Chondrocyte (in vitro differentiated cells): Measurements from ENCODE around the gene CAPN2. TPM values are rescaled to one million over a fixed set of nuclear protein-coding genes. Genes with fewer than 3 reads are reported as not detected.

Source experiments
- DNase-seq: peaks from one replicate; pipeline ENCODE4 v3.0.0; 2021; ENCODE audit warnings: mixed read lengths, low spot score
- H3K27ac Mint-ChIP-seq: one replicate; pipeline ENCODE4 v1.8.0; 2021; ENCODE audit warnings: mild to moderate bottlenecking, moderate library complexity, mixed read lengths; ENCODE audit not compliant: unreplicated experiment
- H3K27me3 Mint-ChIP-seq: 2 replicates; pipeline ENCODE4 v1.8.0; 2021; ENCODE audit warnings: low read depth, mixed read lengths
- H3K36me3 Mint-ChIP-seq: 2 replicates; pipeline ENCODE4 v1.8.0; 2021; ENCODE audit warnings: low read depth, mixed read lengths
- H3K4me1 Mint-ChIP-seq: 2 replicates; pipeline ENCODE4 v1.8.0; 2021; ENCODE audit warnings: low read depth, mild to moderate bottlenecking, mixed read lengths
- H3K4me3 Mint-ChIP-seq: one replicate; pipeline ENCODE4 v1.8.0; 2021; ENCODE audit warnings: mild to moderate bottlenecking, moderate library complexity, mixed read lengths; ENCODE audit not compliant: unreplicated experiment
- H3K9me3 Mint-ChIP-seq: 2 replicates; pipeline ENCODE4 v1.8.0; 2021; ENCODE audit warnings: low read depth, mixed read lengths
- total RNA-seq: library from RNA; stranded (reverse); gene quantifications from 3 replicates; pipeline ENCODE4 v1.2.1, GENCODE V29; 2021
- TF ChIP-seq, protein P1 (sequence below): fragments of 200-600 bp; sonication (generic); IDR thresholded peaks from 2 replicates; pipeline ENCODE4 v1.5.0; 2021; ENCODE audit warnings: antibody characterized with exemption, mild to moderate bottlenecking, moderate library complexity

CAPN2 gene
- total RNA-seq, 1 donor from 2014 or later = 241 TPM

DNA sequence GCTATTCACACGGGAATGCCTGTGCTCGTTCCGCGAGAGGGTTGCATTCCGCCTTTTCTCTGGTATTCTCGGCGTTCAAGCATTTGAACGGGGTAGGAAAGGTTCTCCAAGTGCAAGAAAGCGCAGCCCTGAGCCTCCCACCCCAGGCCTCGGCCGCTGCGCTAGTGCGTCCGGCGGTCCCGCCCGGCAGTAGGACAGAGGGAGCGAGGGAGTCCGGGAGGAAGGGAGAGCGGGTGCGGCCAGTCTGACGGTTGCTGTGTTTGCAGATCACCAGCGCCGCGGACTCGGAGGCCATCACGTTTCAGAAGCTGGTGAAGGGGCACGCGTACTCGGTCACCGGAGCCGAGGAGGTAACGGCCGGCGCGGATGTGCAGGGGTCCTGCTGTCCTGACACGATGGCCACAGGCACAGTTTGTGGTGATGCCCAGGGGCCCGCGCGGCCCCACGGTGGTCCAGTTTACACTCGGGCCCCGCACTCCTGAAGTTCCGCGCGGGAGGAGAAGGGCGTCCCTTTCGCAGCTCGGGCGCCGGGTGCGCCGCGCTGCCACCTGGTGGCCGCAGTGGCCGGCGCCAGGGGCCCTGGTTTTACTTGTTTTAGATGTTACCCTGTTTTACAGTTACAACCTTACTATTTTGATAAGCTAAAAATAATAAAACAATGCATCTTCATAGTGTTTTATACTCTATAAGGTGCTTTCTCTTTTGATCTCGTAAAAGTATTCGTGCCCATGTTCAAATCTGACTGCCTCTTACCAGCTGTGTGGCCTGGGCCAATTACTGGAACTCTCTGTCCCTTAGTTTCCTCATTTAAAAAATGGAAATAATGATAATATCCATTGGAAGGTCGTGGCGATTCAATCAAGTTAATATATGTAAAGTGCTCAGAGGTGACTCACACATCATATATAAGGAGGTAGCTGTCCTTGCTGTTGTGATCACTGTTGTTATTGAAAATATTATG lies 36.7 kb downstream of the CAPN2 start:
- Mint-ChIP-seq H3K4me3 (peak overlapping the region; percentile 67), H3K9me3 (no peaks in the 10 kb centered on the region), H3K27me3 (no peaks in the 10 kb centered on the region), H3K27ac (peak overlapping the region; percentile 78), H3K36me3 (peaks cover 44% of the 10 kb centered on the region), H3K4me1 (peaks cover 25% of the 10 kb centered on the region)
- peak; percentile 90 for DNase-seq
- TF ChIP-seq, protein P1, sequence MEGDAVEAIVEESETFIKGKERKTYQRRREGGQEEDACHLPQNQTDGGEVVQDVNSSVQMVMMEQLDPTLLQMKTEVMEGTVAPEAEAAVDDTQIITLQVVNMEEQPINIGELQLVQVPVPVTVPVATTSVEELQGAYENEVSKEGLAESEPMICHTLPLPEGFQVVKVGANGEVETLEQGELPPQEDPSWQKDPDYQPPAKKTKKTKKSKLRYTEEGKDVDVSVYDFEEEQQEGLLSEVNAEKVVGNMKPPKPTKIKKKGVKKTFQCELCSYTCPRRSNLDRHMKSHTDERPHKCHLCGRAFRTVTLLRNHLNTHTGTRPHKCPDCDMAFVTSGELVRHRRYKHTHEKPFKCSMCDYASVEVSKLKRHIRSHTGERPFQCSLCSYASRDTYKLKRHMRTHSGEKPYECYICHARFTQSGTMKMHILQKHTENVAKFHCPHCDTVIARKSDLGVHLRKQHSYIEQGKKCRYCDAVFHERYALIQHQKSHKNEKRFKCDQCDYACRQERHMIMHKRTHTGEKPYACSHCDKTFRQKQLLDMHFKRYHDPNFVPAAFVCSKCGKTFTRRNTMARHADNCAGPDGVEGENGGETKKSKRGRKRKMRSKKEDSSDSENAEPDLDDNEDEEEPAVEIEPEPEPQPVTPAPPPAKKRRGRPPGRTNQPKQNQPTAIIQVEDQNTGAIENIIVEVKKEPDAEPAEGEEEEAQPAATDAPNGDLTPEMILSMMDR = peak; percentile 100

DNA sequence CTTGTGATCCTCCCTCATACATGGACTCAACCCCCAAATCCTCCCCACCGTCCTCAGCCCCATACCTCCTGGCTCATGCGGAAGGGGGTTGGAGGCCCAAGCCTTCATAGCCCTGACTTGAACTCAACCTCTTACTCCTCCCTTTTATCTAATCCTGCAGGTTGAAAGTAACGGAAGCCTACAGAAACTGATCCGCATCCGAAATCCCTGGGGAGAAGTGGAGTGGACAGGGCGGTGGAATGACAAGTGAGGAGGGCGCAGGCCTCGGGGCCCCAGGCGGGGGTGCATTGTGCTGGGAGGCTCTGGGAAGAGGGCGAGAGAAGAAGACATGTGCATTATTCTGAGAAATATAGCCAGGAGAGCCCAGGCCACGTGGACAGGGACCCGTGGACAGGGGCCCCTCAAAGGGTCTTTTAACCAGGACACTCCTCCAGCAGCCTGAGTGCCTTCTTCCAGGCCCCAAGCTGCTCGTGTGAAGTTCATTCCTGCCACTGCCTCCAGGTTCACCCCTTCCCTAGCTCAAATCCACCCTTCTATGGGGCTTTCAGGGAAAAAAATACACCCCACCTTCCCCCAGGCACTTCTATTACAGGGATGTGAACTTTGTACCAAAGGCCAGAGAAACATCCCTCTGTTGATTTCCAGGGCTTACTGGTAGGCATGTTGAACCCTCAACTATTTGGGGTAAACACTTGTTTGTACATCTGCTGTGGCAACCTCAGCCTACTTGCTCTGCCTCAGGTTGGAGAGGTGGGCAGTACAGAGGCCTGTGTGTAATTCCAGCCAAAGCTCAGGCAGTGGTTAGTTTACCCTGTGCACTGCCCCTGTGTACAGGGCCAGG lies 38.6 kb downstream of the CAPN2 start:
- H3K27ac Mint-ChIP-seq = no peak overlapping the region
- H3K36me3 Mint-ChIP-seq = peaks cover 39% of the 10 kb centered on the region
- H3K4me3 Mint-ChIP-seq = no peak overlapping the region
- no peaks in the 10 kb centered on the region for H3K27me3 Mint-ChIP-seq
- peak; percentile 54 for DNase-seq
- TF ChIP-seq, protein P1 = no peak
- H3K9me3 Mint-ChIP-seq = no peaks in the 10 kb centered on the region
- H3K4me1 Mint-ChIP-seq = peaks cover 25% of the 10 kb centered on the region

DNA sequence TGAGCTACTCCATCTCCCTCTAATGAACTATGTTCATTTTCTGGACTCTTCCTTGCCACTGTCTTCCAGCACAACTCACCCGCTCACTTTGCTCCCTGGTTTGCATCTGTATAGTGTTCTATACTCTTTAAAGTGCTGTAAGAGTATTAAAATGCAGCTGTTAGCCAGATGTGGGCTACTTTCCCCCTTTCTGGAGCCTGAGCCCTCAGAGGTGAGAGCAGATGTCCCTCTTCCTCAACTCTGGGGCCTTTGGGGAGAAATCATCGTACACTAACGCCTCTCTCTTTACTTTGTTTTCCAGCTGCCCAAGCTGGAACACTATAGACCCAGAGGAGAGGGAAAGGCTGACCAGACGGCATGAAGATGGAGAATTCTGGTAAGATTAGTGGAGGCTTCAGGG lies 39.4 kb downstream of the CAPN2 start:
- no peaks in the 10 kb centered on the region for H3K27me3 Mint-ChIP-seq
- peaks cover 25% of the 10 kb centered on the region for H3K4me1 Mint-ChIP-seq
- no peak overlapping the region for H3K27ac Mint-ChIP-seq
- no peak overlapping the region for H3K4me3 Mint-ChIP-seq
- H3K9me3 Mint-ChIP-seq = no peaks in the 10 kb centered on the region
- DNase-seq = no peak
- TF ChIP-seq, protein P1 = no peak
- peaks cover 36% of the 10 kb centered on the region for H3K36me3 Mint-ChIP-seq

DNA sequence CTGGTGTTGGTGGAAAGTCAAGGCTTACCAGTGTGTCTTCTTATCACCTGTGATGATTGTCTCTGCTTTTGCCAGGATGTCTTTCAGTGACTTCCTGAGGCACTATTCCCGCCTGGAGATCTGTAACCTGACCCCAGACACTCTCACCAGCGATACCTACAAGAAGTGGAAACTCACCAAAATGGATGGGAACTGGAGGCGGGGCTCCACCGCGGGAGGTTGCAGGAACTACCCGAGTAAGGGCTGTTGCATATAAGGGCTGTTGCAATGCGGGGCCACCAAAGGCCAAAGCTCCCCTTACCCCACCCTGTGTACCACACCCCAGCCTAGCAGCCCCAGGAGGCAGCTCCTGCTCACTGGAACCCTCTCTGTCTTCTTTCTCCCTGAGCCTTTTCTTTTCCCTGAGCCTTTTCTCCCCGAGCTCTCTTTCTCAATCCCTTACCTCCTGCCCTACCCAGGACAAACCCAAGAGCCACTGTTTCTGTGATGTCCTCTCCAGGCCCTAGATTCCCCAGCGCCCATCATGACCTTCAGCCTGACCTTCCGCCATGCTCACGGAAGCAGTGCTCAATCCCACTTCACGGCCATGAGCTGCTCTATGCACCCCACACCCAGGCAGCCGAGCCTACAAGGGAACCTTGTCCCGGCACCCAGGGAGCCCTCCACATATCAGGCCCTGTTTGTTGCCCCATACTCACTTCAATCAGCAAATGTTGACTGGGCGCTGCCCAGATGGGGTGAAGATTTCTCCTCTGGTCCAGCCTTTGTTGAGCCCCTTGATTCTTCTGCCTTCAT lies 40.6 kb downstream of the CAPN2 start:
- Mint-ChIP-seq H3K27ac (no peak overlapping the region), H3K9me3 (no peaks in the 10 kb centered on the region), H3K4me1 (peaks cover 16% of the 10 kb centered on the region), H3K27me3 (no peaks in the 10 kb centered on the region), H3K36me3 (peaks cover 34% of the 10 kb centered on the region), H3K4me3 (no peak overlapping the region)
- TF ChIP-seq, protein P1 = no peak
- DNase-seq = peak; percentile 83
